HG03575 (cell line): Measurements from ENCODE around the gene PTPRM.

Source experiments
- ATAC-seq: cut with Tn5 transposase; IDR thresholded peaks from one replicate; pipeline ENCODE4 v1.9.1; 2021; ENCODE audit not compliant: unreplicated experiment, insufficient number of reproducible peaks, low FRiP score; ENCODE audit errors: extremely low read depth

PTPRM gene

GRCh38 chr18:7684966-7685365, 117.8 kb downstream of the PTPRM start:
- ATAC-seq: no peak

- ATAC-seq: no peak
These were observed 119.2 kb downstream of the PTPRM start for GRCh38 chr18:7686278-7686677.

GRCh38 chr18:7688580-7688979, 121.5 kb downstream of the PTPRM start:
- ATAC-seq: no peak

GRCh38 chr18:7691206-7691605, 124.1 kb downstream of the PTPRM start:
- ATAC-seq: no peak

DNA sequence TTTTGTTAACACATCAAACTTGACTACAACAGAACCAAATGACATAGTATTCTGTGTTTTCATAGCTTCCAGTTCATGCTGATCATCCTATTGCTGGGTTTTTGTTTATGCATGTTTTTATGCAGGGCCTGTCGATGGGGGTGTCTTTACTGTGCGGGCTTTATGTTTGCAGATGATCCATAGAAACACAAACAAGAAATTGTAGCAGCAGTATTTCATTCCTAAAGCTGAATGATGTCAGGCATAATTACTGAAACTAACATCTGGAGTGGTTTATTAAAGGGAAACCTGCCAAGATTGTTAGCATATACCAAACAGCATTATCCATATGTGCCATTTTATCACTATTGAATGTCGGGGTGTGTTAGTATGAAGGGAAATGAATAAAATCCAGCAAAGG, 129.7 kb downstream of the PTPRM start:
- no peak for ATAC-seq

- no peak for ATAC-seq
These were observed 130.2 kb downstream of the PTPRM start for GRCh38 chr18:7697306-7697705.

DNA sequence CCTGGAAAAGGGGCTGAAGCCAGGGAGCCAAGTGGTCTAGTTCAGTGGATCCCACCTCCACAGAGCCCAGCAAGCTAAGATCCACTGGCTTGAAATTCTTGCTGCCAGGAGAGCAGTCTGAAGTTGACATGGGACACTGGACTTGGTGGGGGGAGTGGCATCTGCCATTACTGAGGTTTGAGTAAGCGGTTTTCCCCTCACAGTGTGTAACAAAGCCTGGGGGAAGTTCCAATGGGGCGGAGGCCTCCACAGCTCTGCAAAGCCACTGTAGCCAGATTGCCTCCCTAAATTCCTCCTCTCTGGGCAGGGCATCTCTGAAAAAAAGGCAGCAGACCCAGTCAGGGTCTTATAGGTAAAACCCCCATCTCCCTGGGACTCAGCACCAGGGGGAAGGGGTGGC, 144.4 kb downstream of the PTPRM start:
- ATAC-seq: no peak

DNA sequence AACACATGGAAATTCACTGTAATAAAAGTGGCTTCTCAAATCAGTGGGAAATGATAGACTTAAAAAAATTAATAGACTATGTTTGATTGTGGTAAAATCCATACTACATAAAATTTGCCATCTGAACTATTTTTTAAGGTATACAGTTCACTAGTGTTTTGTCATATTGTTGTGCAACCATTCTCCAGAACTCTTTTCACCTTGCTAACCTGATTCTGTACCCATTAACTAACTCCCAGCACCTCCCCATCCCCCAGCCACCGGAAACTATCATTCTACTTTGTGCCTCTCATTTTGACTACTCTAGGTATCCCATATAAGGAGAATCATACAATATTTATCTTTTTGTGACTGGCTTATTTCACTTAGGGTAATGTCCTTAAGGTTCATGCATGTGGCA, 153.3 kb downstream of the PTPRM start:
- no peak for ATAC-seq

GRCh38 chr18:7721532-7721931, 154.4 kb downstream of the PTPRM start:
- ATAC-seq: no peak

DNA sequence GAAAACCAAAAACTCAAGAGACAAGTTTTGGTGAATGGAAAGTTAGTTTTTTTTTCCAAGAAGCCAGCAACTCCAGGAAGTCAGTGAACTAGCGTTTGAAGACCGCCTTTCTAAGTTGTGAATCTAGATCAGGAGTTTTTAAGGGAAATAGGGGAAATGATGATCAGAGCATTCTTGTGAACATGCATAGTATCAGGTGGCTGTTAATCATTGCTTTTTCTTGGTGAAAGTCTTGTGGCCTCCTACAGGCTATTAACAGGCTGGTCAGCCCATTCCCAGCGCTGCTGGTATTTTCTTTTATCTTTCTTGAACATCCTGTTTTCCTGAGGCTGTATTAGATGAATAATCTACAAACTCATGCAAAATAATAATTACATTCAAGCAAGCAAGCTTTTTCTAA, 155.8 kb downstream of the PTPRM start:
- ATAC-seq: no peak

DNA sequence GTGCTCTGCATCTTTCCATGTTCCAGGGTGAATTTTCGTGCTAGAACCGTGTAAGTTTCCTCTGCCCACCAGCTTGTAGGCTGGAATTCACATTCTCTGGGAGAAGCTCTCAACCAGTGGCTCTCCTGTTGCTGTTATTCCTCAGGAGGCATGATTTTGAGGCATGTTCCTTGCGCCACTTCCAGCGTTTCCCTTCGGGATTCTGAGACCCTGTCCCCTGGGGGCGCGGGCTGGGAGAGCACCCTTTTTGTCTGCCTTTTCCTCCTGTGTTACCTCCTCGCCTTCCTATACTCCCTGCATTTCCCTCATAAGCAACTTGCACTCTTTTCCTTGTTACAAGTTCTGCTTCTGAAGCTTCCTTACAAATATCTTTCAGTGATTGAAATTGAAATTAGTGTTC, 156.4 kb downstream of the PTPRM start:
- no peak for ATAC-seq

- ATAC-seq: no peak
These were observed 158.4 kb downstream of the PTPRM start for GRCh38 chr18:7725473-7725872.

DNA sequence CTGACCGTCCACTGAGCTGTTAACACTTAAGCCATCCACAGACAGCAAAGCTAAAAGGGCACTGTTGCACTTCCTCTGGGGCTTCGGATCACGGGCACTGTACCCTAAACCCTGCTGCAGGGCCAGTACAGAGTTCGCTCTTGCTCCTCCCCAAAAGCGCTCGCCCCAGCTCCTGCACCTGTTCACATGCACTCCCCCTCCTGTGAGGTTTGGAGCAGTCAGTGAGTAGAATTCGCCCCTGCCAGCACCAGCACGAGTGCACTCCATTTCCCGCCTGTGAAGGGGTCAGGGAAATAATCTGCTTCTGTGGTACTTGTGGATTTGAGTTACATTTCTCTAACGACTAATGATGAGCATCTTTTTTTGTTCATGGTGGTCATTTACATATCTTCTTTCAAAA, 158.8 kb downstream of the PTPRM start:
- no peak for ATAC-seq

DNA sequence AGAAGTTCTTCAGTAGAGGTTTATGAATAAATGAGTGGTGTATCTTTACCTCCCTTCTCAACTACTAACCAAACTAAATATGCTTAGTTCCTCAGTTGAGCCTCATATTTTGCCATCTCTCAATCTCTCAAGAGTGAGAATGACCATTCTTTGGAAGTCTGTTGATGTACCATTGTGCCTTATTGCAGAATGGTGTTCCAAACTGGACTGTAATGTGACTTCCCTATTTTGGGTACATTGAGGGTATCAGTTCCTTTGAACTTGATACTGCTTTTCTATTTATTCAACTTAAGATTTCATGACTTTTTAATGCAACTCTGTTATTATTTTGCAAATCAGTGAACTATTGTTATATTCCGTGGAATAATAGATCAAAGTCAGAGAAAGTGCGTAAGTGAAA, 159.4 kb downstream of the PTPRM start:
- ATAC-seq: no peak

DNA sequence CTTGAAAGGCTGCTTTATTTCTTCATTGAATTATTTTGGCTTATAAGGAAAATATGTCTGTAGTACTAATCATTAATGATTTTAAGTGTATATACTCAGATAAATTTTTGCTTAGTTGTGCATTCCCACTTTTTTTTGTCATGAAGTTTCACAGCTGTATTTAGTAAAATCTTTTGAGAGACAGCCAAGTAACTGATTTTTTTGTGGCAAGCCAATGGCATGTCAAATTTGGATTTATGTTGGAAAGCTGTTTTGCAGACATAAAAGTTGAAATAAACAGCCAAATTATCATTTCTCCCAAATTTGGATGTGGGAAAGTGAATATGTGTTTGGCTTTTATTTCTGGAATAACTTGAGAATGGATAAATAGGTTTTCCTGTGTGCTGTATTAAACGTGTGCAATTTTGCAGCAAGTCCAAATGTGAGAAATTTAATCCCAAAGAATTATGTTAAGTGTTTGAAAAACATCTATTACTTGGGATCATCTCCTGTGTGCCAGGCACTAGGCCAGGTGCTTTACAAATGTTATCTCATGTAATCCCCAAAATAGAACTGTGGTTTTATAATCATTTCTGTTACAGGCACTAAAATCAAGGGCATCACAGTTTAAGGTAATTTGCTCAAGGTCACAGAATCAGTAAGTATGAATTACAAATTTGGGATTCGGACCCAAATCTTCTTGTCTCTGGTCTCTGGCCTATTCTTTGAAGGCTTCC, 160.4 kb downstream of the PTPRM start:
- no peak for ATAC-seq

- ATAC-seq: no peak
These were observed 161.2 kb downstream of the PTPRM start for GRCh38 chr18:7728297-7728696.

DNA sequence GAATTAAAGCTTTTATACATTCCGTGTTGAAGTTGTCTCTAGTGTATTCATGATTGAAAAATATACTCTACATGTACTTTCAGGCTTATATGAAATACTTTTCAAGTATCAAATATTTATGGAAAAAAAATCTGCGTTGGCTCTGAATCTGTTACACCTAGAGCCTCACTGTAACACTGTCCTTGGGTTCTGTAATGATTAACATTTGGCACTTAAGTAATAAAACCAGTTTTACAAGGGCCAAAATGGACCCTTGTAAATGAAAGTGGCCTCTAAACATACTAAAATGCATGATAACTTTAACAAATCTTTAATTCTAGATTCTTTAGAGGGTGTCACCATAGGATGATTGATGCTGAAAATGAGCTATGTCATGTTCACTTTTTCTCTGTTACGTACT, 162.8 kb downstream of the PTPRM start:
- ATAC-seq: no peak

- no peak for ATAC-seq
These were observed 163.6 kb downstream of the PTPRM start for GRCh38 chr18:7730682-7731081.

- ATAC-seq: no peak
These were observed 166.5 kb downstream of the PTPRM start for GRCh38 chr18:7733642-7734041.

DNA sequence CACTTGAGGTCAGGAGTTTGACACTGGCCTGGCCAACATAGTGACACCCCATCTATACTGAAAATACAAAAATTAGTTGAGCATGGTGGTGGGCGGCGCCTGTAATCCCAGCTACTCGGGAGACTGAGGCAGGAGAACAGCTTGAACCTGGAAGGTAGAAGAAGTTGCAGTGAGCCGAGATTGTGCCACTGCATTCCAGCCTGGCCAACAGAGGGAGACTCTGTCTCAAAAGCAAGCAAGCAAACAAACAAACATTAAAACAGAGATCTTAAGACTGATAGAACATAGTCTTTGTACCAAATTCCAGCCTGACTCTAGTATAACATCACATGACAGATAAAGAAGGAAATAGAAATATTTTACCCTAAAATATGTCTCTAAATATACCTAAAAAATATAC, 168.1 kb downstream of the PTPRM start:
- no peak for ATAC-seq

DNA sequence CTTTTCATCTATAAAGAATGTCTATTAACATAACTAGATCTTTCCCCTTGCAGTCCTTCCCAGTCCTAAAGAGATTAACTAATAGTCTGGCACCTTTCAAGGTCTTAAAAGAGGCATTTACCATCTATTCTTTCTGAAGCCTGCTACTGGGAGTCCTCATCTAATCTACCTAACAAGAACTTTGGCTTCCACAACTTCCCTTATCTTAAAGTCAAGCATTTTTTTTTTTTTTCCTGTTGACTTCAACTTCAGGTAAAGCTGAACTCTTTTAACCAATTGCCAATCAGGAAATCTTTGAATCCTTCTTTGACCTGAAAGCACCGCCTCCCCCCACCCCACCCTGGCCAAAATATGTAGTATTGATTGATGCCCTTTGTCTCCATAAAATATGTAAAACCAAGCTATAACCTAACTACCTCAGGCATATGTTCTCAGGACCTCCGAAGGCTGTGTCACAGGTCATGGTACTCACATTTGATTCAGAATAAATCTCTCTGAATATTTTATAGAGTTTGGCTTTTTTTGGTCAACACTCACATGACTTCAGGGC, 168.6 kb downstream of the PTPRM start:
- ATAC-seq: no peak
